HG03378 (cell line): ENCODE results near the gene RUNX2.
"Not testable (repeated sequence)": the region's sequence is repeated elsewhere in the genome, so short reads cannot be mapped to it uniquely, and the experiment has no call there.

Experiments used
- ATAC-seq: cut with Tn5 transposase; IDR thresholded peaks from one replicate; pipeline ENCODE4 v1.9.1; 2021; ENCODE audit warnings: mild to moderate bottlenecking, moderate library complexity; ENCODE audit not compliant: unreplicated experiment

The RUNX2 gene

DNA sequence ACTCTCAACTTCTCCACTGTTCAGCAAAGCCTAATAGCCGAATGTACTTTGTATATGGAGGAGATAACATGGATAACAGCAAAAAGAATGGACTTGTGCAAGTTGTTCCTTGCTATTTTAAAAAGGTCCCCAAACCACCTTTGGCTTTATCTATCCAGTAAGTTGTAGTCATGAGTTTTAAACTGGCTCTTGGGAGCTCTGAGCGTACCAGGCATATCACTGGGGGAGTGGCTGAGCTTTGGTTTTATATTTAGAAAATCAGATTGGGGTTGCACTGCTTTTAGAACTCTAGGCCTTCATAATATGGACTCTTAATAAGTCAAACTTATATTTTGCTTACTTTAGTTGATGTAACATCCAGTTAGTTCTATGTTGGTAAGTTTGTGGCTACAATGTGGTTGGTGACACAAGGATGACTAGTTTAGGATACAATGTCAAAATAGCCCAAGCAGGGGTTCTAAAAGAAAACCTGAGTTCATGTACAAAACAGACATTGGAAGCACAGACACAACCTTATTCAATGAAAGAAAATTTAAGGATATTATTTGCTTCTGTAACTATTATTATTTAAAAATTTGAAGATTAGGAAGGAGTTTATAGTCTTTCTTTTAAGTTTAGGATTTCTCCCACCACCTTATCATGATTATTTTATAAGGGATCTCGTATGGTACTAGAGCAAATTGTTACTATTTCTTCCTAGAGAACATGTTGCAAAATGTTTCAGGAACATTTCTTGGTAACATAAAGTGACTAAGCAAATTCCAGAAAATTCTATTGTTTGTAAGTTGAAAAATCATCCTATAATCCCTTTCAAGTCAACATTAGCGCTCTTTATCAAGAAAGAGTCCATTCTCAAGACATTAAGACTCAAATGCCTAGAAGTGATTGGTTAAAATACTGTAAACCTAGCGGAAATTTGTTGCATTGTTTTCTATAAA is 215.4 kb downstream of the RUNX2 start:
- no peak for ATAC-seq

DNA sequence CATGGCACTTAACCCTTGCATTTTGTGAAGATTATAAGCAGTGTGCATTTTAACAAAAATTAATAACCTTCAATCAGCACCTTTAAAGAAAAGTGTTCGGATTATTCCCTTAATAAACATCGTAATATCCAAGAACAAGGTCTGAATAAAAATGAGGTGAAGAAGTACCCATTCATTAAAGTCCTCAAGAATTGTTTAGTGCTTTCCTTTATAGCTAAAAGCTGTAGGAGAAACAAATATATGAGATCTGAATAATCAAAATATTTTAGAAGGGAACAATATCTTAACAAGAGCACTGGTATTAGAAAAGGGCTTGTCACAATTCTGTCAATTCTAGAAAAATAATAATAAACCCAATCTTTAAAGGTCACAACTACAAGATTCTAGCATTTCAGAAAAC is 217.3 kb downstream of the RUNX2 start:
- no peak for ATAC-seq

DNA sequence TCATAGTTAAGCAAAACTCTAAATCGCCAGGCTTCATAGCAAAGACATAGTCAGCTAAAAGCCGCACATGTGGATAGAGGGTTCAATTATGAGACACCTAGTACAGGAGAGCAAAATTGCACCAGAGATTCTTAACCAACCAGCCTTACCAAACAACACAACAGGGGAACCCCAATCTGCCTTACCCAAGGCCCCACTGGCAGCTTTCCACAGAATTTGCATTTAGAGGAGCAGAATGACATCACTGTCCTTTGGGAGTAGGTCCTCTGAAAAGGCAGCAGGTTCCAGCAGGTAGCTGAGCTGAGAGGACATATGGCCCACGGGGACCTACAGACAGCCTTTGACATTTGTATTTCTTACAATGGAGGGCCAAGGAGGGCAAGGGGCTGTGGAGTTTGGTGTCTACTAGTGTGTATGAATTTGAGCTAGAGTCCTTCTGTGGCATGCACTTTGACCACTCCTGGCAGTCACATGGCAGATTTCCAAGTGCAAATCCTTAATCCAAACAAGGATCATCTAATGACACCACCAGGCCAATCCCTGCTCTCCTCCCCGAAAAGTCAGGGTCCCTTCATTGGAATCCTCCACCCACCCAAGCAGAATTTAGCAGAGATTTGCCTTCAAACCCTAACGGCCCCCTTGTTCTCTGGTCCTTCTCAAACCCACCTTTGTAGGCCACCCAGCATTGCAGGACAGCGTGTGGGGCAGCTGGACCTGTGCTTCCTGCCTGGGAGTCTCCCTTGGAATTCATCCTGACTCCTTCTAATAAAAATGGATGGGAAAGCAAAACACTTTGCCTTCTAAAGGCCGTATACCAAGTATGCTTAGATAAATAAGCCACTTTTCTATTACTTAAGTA is 220.8 kb downstream of the RUNX2 start:
- peak; percentile 99 for ATAC-seq

DNA sequence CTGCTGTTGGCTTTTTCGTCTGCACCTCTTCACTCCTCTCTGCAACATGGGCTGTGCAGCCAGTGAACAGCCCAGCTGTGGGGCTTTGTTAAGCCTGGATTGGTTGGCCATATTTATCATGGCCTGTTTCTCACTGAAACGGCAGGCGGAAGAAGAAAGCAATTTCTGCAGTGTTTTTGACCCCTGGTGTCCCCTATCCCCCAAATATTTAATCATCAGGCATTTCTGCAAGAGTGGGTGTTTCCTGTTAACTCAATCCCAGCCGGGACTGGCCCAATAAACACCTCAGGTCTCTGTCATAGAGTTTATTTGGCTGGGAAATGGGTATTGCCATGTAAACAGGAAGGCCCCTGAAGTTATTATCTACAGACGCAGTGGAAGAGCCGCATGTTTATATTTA is 224.4 kb downstream of the RUNX2 start:
- no peak for ATAC-seq

DNA sequence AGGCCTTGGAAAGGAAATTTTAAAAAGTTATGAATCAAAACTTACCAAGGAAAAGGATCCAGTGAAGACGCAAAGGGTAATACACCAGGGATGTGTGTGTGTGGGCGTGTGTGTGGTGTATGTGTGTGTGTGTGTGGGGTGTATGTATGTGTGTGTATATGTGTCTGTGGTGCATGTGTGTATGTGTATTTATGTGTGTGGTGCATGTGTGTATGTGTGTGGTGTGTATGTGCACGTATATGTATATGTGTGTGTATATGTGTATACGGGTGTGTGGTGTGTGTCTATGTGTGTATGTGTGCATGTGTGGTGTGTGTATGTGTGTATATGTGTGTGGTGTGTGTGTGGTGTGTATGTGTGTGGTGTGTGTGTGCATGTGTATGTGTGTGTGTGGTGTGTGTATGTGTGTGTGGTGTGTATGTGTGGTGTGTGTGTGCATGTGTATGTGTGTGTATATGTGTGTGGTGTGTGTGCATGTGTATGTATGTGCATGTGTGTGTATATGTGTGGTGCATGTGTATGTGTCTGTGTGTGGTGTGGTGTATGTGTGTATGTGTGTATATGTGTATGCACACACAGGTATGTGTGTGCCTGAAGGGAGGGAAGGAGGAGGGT is 225.7 kb downstream of the RUNX2 start:
- ATAC-seq, result no peak

DNA sequence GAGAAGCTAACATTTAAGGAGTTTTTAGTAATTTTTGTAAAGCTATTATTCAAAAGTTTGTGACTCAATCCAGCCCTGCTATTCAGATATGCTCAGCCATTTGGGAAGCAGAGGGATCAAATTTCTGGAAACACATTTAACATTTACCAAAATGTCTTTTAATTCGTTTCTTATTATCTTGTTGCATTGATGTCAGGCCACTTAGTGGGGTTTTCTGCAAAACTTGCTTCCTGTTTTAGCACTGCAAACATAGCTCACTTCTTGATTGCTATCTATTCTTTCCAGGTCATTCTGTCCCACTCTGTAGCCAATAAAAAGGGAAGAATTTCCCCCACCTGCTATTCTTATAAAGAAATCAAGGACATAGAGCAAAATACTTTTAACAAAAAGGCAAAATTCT is 226.5 kb downstream of the RUNX2 start:
- no peak for ATAC-seq

DNA sequence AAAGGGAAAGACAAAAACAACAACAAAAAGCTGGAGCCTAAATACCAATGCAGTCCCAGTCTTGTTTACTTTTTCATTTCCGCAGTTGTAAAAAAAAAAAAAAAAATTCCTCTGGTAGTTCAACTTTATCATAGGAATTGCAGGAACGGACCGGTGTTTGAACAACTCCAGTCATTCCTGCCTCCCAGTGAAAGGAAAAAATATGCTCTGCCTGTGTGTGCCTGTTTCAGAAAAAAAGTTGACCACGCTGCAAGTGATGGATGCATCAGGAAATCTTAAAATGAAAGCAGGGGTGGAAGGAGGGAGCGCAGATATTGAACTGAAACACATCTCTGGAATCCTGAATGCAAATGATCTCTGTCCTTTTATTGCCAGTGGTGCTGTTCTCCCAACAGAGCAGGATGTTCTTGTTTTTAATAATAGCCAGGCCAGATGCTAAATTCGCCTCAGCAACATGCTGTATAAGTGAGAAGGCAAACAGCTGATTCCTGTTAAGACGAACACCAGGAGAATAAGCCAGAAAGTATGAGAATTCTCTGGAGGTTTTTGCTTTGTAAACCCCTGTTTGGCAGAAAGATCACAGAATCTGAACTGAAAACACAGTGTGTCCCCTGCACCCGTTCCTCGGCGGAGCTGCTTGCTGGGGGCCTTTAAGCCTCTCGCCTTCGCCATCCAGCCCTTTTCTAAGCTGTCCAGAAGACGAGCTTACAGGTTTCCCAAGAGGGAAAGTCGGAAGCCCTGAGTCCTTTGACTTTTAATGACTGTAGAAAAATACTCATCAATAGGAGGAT is 228.0 kb downstream of the RUNX2 start:
- no peak for ATAC-seq

DNA sequence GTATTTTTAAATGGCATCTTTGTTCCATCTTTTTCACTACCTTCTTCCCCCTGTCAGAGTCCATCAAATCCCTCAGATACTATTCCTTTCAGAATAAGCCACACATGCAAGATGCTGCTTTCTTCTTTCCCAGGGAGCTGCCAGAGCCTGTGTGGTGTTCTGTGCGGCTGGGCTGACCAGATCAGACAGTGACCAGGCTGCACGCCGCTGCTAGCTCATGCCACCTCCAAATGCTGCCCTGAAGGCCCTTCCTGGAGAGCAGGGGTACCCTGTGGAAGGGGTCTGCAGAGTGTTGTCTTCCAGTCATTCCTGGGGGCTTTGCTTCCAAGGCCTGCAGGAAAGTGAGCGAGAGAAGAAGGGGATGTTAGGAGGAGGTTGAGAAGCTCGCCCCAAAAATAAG is 228.7 kb downstream of the RUNX2 start:
- ATAC-seq, result no peak

DNA sequence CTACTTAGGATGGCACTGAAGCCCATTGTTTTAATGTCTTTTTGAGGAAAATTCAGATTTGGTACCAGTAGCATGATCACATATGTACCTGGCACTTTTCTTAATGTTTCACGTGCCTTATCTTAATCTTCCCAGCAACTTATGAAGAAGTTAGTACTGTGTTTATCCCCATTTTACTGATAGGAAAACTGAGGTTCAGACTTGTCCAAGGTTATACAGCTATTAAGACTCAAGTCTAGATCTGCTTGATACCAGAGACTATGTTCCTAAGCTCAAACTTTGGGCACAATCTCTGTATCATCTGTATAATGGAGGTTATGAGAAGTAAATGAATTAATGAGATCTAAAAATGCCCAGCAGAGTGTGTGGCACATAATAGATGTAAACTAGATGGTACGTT is 229.3 kb downstream of the RUNX2 start:
- no peak for ATAC-seq

DNA sequence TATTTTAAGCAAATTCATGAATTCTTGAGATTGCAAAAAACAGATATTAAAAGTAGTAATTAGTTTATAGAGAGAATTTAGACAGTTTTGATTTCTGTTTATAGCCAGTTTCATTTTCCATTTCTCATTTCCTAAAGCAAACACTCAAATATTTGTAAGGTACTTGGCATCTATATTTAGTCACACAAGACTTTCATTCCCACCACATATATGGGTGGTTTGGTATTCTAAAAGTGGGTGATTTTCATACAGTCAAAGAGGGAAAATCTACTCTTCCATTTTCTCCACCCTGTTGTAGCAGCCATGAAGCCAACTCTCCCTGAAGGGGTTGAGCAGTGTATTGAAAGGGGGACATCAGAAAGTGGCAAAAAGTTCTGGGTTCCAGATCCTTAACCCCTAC is 230.7 kb downstream of the RUNX2 start:
- ATAC-seq, result peak; percentile 68

DNA sequence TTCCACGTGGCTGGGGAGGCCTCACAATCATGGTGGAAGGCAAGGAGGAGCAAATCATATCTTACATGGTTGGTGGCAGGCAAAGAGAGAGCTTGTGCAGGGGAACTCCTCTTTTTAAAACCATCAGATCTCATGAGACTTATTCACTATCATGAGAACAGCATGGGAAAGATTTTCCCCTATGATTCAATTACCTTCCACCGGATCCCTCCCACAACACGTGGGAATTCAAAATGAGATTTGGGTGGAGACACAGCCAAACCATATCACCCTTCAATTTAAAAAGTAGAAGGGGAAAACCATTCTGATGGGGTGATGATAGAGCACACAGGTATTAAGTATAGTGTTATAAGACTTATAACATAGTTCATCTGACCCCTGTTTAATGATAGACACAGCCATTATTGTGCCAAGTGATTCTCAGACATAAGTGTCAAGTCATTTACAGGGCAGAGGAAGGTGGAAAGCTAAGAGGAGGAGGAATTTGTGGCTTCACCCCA is 232.2 kb downstream of the RUNX2 start:
- not testable (repeated sequence) for ATAC-seq

DNA sequence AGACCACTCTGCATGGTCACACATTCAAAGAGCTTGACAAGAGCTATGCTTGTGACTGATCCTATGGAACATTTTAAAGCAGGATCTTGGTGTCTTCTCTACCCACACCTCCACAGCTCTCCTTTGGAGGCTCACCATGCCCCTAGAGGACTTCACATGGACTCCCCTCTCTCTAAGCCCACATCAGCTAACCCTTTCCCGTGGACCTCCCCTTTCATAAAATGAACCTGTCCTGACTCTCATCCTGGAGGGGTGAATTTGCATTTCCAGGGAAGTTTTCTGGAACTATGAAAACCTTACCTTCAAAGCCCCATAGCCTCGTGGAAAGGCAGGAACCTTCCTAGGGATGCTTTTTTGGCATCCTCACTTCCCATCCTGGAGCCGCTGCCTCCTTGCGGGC is 234.0 kb downstream of the RUNX2 start:
- no peak for ATAC-seq

DNA sequence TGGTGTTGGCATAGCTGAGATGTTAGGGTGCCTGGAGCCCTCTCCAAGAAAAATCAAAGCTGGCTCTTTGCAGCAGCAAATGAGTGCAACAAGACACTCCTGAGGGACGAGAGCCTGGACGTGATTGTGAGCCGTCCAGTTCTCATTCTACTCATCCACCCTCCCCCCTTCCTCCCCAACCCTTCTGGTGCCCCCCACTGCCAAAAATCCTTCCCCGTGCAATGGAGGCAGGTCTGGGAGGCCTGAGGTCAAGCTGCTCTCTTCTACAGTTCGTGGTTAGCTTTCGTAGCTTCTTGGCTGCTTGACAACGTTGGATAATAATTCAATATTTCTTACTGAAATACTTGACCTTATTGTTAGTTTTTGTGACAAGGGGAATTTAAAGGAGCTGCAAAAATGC is 234.9 kb downstream of the RUNX2 start:
- no peak for ATAC-seq

DNA sequence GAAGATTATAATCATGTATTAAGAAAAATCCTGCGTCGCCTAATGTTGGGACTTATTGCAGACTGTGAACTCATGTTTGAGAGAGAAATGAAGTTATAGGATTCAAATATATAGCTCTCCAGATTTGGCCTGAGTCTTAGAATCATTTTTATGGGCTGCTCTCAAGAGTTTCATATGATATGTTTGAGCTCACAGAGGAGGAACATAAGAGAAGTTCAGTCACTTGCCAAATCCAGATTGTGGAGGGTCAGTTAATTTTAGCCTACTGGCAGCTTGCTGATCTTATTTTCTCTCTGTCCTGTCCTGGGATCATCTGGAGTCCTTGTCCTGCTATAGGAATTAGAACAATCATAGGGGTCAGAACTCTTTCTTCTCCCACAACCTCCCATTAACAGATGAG is 235.7 kb downstream of the RUNX2 start:
- ATAC-seq, result no peak

DNA sequence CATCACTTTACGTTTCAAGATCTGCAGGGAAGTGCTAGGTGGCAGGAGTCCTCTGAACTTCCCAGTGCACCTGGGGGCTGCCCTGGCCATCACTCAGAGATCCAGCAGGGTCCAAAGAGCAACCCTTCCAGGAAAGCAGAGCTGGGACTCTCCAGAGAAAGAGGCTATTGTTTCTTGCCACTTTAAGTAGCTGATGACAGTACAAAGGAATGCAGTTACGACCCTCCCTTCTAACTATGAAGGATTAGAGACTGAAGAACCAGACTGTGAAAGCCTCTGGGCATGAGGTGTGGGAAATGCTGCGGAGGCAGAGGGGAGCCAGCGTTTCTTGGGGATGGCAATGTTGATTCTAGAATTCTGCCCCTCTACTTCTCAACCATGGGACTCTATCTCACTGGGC is 238.8 kb downstream of the RUNX2 start:
- ATAC-seq, result no peak

DNA sequence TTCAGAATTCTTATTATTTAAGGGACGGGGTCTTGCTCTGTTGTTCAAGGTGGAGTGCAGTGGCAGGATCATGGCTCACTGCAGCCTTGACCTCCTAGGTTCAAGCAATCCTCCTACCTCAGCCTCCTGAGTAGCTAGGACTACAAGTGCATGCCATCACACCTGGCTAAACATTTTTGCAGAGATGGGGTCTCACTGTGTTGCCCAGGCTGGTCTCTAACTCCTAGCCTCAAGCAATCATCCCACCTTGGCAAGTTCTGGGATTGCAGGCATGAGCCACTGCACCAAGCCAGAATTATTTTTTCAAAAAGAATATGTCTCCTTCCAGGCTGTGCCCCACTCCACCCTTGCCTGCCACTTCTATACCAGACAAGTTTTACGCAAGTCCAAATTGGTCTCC is 239.7 kb downstream of the RUNX2 start:
- no peak for ATAC-seq

DNA sequence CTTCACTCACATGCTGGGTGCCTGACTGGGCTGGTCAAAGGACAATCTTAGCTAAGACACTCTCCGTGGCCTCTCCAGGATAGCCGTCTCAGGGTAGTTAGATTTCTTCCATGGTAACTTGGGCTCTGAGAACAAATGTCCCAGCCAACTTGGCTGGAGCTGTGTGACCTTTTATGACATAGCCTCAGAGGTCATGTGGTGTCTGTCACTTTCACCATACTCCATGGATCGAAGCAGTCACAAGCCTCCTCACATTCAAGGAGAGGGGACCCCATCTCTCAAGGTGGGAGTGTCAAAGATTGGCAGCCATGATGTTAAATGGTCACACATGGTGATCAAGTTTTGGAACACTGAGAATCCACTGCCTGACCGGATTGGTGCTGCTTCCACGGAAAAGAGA is 240.5 kb downstream of the RUNX2 start:
- no peak for ATAC-seq

DNA sequence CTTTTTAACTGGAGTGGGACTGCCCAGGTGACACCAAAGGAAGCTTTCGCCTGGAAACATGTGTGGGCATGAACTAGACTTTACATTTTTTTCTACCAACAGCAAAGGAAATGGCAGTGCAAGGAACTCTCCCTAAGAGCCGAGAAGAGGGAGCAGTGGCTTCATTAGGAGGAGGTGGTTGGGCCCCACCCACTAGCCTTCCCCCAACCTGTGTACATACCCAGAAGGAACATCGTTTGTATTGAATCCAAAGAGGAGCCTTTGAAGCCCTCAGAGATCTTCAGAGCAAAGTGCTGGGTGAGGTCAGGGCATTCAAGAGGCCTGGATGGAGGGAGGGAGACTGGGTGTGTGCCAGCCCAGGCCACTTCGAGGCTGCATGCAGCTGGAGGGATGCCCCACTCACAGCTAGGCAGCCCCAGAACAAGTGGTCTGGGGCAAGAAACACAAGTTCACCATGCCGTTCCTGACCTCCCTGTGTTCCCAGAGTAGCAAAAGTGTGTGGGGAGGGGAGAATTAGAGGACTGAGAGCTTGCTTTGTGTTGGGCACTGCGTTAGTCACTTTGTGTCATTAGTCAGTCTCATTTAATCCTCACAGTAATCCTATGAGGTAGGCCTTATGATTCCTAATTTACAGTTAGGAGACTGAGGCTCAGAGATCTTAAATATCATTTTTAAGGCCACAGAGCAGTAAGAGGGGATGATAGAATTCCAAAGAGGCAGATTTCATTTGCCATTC is 241.2 kb downstream of the RUNX2 start:
- no peak for ATAC-seq

DNA sequence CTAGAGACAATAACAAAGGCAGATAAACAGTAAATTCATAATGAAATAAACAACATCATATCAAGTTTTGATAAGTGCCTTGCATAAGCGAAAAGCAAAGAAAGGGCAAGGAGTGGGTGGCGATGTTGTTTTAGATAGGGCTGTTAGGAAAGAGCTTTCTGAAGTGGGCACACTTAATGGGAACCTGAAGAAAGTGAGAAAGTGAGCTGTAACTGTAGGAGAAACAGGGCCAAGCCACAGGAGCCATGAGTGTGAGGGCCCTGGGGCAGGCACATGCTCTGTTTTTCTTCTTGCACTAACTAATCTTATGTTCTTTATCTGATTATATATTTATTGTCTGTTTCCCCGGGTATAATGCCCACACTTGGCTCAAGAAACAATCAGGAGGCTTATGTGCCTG is 243.0 kb downstream of the RUNX2 start:
- ATAC-seq, result no peak

DNA sequence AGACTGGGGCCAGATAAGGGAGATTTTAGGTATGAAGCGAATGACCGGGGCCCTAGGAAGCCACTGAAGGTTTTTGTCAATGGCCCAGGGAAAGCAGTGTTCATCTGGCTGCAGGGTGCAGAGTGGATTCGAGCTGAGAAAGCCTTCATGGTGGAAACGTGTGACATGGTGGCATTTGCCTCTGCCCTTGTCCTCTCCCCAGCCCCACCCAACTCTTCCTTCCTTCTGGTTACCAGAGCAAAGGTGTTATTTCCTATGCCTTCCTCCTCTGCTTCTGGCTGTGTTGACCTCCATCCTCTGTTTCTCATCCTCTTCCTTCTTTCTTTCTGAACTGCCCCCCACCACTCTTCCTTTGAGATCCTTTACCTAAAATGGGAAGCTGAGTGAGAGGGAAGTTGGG is 244.7 kb downstream of the RUNX2 start:
- no peak for ATAC-seq
